Keratinocyte (primary cell): ENCODE measurements around the gene PCNX1. TPM values are rescaled to one million over a fixed set of nuclear protein-coding genes. Genes with fewer than 3 reads are reported as not detected.

Experiments used
- DNase-seq: peaks from one replicate; pipeline ENCODE4 v3.0.0-alpha.2; 2011; ENCODE audit warnings: low read depth, missing footprints, low spot score
- FAIRE-seq: peaks from 2 replicates; lab custom pipeline; 2011; peaks lifted over from hg19 to GRCh38; lab: Jason Lieb, UNC
- H2AFZ ChIP-seq: 2 replicates; pipeline ENCODE4 v1.6.0; 2012; ENCODE audit warnings: low read length, control low read depth, inconsistent platforms; ENCODE audit not compliant: control insufficient read depth
- H3K27ac ChIP-seq: 2 replicates; pipeline ENCODE4 v1.5.1; 2011; ENCODE audit warnings: low read length; ENCODE audit not compliant: control insufficient read depth, insufficient read depth
- H3K27me3 ChIP-seq: 3 replicates; pipeline ENCODE4 v1.6.0; 2011; ENCODE audit warnings: low read length; ENCODE audit not compliant: control insufficient read depth, insufficient read depth; ENCODE audit errors: extremely low read depth
- H3K36me3 ChIP-seq, 2 experiments: 2 replicates in 1 of 2; 3 replicates in 1 of 2; pipeline ENCODE4 v1.5.1; 2011; ENCODE audit warnings: low read length in 2 of 2, mild to moderate bottlenecking in 1 of 2; ENCODE audit not compliant: control insufficient read depth in 2 of 2, insufficient read depth in 2 of 2; ENCODE audit errors: extremely low read depth in 1 of 2
- H3K4me1 ChIP-seq: 3 replicates; pipeline ENCODE4 v1.5.1; 2011; ENCODE audit warnings: low read length; ENCODE audit not compliant: control insufficient read depth, insufficient read depth; ENCODE audit errors: extremely low read depth
- H3K4me2 ChIP-seq: 3 replicates; pipeline ENCODE4 v1.6.0; 2011; ENCODE audit warnings: low read depth, low read length; ENCODE audit not compliant: control insufficient read depth, insufficient read depth; ENCODE audit errors: extremely low read depth
- H3K4me3 ChIP-seq, 3 experiments: fragments of 200-600 bp in 1 of 3; sonication (generic) in 1 of 3; 2 replicates in 2 of 3; 3 replicates in 1 of 3; pipeline ENCODE4 v1.5.1; 2011 to 2016; ENCODE audit warnings: low read length in 3 of 3, mild to moderate bottlenecking in 3 of 3, control low read depth in 2 of 3, inconsistent platforms in 1 of 3, low read depth in 1 of 3, mixed read lengths in 1 of 3, mixed run types in 1 of 3, moderate library complexity in 1 of 3; ENCODE audit not compliant: control insufficient read depth in 2 of 3, insufficient read depth in 2 of 3; ENCODE audit errors: extremely low read depth in 1 of 3
- H3K79me2 ChIP-seq: 2 replicates; pipeline ENCODE4 v1.6.0; 2012; ENCODE audit warnings: low read length; ENCODE audit not compliant: control insufficient read depth, insufficient read depth
- H3K9ac ChIP-seq: 3 replicates; pipeline ENCODE4 v1.6.0; 2011; ENCODE audit warnings: low read length; ENCODE audit not compliant: control insufficient read depth, insufficient read depth; ENCODE audit errors: extremely low read depth
- H3K9me1 ChIP-seq: 3 replicates; pipeline ENCODE4 v1.6.0; 2011; ENCODE audit warnings: low read length; ENCODE audit not compliant: control insufficient read depth, insufficient read depth; ENCODE audit errors: extremely low read depth
- H3K9me3 ChIP-seq: 2 replicates; pipeline ENCODE4 v1.5.1; 2012; ENCODE audit warnings: low read depth, low read length; ENCODE audit not compliant: control insufficient read depth
- H4K20me1 ChIP-seq: 3 replicates; pipeline ENCODE4 v1.6.0; 2011; ENCODE audit warnings: low read length; ENCODE audit not compliant: control insufficient read depth, insufficient read depth; ENCODE audit errors: extremely low read depth
- CTCF ChIP-seq, 3 experiments: IDR thresholded peaks in 1 of 3; conservative IDR thresholded peaks in 1 of 3; optimal IDR thresholded peaks in 1 of 3; 2 replicates in 2 of 3; 3 replicates in 1 of 3; pipeline versions ENCODE3 to v1.5.1; 2011; ENCODE audit warnings: low read length in 3 of 3, mild to moderate bottlenecking in 3 of 3, moderate library complexity in 2 of 3, control low read depth in 1 of 3, inconsistent platforms in 1 of 3; ENCODE audit not compliant: insufficient read depth in 2 of 3; ENCODE audit errors: extremely low read depth in 1 of 3
- EZH2 ChIP-seq: IDR thresholded peaks from one replicate; pipeline ENCODE4 v1.6.1; 2012; ENCODE audit warnings: inconsistent platforms, mild to moderate bottlenecking, low read length, moderate library complexity
- dilution Hi-C: fragments of 300-500 bp; cut with MboI; formaldehyde crosslinking; loops from one replicate; pipeline ENCODE4 v1.7.0; 2020; ENCODE audit warnings: low sequenced_read_pairs; ENCODE audit not compliant: extremely low pct_ligation_motif_present
- polyA plus RNA-seq, 5 experiments: library from polyadenylated mRNA; depleted of rRNA in 3 of 5; stranded (reverse) in 3 of 5; stranded (forward) in 1 of 5; unstranded in 1 of 5; fragments of >200 nt; gene quantifications; 1 replicate in 1 of 5; 2 replicates in 3 of 5; 3 replicates in 1 of 5; pipeline versions ENCODE4 v1.2.1 to v1.2.3, GENCODE V29; 2011 to 2012; ENCODE audit warnings: missing spikeins in 2 of 5, low read depth in 1 of 5, low replicate concordance in 1 of 5

PCNX1 gene
- polyA plus RNA-seq, 1 donor (not counting 4 experiments of a cell fraction or from before 2014, with no cell fraction given) = 39.8 TPM

GRCh38 chr14:71003156-71003555, 95.9 kb downstream of the PCNX1 start:
- DNase-seq (no peak), FAIRE-seq (no peak)
- H3K9me1 ChIP-seq = no peaks in the 10 kb centered on the region
- dilution Hi-C loops = no loop called here
- peaks cover 5% of the 10 kb centered on the region for H3K79me2 ChIP-seq
- no peak overlapping the region for H3K9ac ChIP-seq
- H3K27ac ChIP-seq = no peak overlapping the region
- peaks cover 0 to 2% of the 10 kb centered on the region in 2 experiments for H3K36me3 ChIP-seq
- H3K9me3 ChIP-seq = no peaks in the 10 kb centered on the region
- no peaks in the 10 kb centered on the region for H4K20me1 ChIP-seq
- no peak overlapping the region for H3K4me3 ChIP-seq
- no peak overlapping the region for H3K4me2 ChIP-seq
- TF ChIP-seq EZH2 (no peak), CTCF (optimal IDR thresholded peaks at IDR 0.05 in 1 of 3, IDR thresholded peaks at IDR 0.05 in 1 of 3, conservative IDR thresholded peaks at IDR 0.05 in 1 of 3; ENCODE audit: extremely low read depth in 1 of 3, insufficient read depth in 2 of 3, low read length in 3 of 3) (no peak)
- peaks cover 49% of the 10 kb centered on the region for H3K4me1 ChIP-seq
- no peaks in the 10 kb centered on the region for H3K27me3 ChIP-seq
- no peak overlapping the region for H2AFZ ChIP-seq

- peaks cover 0 to 2% of the 10 kb centered on the region in 2 experiments for H3K36me3 ChIP-seq
- peaks cover 49% of the 10 kb centered on the region for H3K4me1 ChIP-seq
- H3K9me3 ChIP-seq = no peaks in the 10 kb centered on the region
- H3K4me3 ChIP-seq = no peak overlapping the region
- no peak for FAIRE-seq
- no peaks in the 10 kb centered on the region for H3K9me1 ChIP-seq
- H3K27ac ChIP-seq = peak overlapping the region; percentile 65
- no peaks in the 10 kb centered on the region for H4K20me1 ChIP-seq
- peaks cover 5% of the 10 kb centered on the region for H3K79me2 ChIP-seq
- dilution Hi-C loops = no loop called here
- no peak overlapping the region for H2AFZ ChIP-seq
- H3K9ac ChIP-seq = no peak overlapping the region
- no peak for TF ChIP-seq EZH2
- TF ChIP-seq CTCF (optimal IDR thresholded peaks at IDR 0.05 in 1 of 3, IDR thresholded peaks at IDR 0.05 in 1 of 3, conservative IDR thresholded peaks at IDR 0.05 in 1 of 3; ENCODE audit: extremely low read depth in 1 of 3, insufficient read depth in 2 of 3, low read length in 3 of 3) = no peak
- H3K4me2 ChIP-seq = peak overlapping the region; percentile 42
- no peaks in the 10 kb centered on the region for H3K27me3 ChIP-seq
- no peak for DNase-seq
Observed at GRCh38 chr14:71004481-71004880, 97.2 kb downstream of the PCNX1 start.
